PC-3 (cell line): ENCODE measurements around the gene IQSEC3.

Source experiments
- CTCF ChIP-seq: fragments of 300-600 bp; sonication (generic); conservative IDR thresholded peaks from 2 replicates; pipeline ENCODE4 v1.5.1; 2017; ENCODE audit warnings: antibody characterized with exemption, low read depth, mild to moderate bottlenecking, low read length
- EZH2 ChIP-seq: fragments of 300-600 bp; sonication (generic); IDR thresholded peaks from one replicate; pipeline ENCODE4 v1.6.1; 2017; ENCODE audit warnings: antibody characterized with exemption, mild to moderate bottlenecking, low read length; ENCODE audit not compliant: unreplicated experiment
- EZH2phosphoT487 ChIP-seq: fragments of 300-600 bp; sonication (generic); IDR thresholded peaks from 2 replicates; pipeline ENCODE4 v1.6.1; 2018; ENCODE audit warnings: mild to moderate bottlenecking, antibody characterized with exemption, low read length, borderline replicate concordance

GRCh38 chr12:87315-87714, 20.7 kb downstream of the IQSEC3 start:
- no peak for TF ChIP-seq EZH2phosphoT487
- TF ChIP-seq EZH2: no peak
- no peak for TF ChIP-seq CTCF
